ENCODE data around the gene GALNT13. TPM values are rescaled to one million over a fixed set of nuclear protein-coding genes. Genes with fewer than 3 reads are reported as not detected.

GALNT13 gene
- total RNA-seq, 1 donor from 2014 or later, result not detected

DNA sequence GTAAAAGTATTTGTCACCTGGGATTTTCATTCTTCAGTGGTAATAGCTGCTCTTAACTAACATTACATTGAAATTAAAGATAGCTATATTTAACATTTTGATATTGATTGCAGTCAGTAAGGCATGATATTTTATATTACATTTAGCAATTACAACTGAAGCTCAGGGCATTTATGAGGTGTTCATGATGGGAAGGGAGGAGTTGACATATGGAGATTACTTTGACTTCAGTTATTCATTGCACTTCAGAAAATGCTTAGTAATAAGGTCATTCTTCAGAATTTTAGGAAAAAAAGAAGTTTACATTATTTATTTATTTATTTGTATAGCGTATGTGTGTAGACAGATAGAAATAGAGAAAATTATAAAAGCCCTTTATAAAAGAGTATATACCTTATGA is 352.0 kb downstream of the GALNT13 start:
- Mint-ChIP-seq H3K4me3 (ENCODE audit: low read depth) (no peak overlapping the region), H3K9me3 (peaks cover 10% of the 10 kb centered on the region), H3K4me1 (ENCODE audit: low read depth) (no peaks in the 10 kb centered on the region)

DNA sequence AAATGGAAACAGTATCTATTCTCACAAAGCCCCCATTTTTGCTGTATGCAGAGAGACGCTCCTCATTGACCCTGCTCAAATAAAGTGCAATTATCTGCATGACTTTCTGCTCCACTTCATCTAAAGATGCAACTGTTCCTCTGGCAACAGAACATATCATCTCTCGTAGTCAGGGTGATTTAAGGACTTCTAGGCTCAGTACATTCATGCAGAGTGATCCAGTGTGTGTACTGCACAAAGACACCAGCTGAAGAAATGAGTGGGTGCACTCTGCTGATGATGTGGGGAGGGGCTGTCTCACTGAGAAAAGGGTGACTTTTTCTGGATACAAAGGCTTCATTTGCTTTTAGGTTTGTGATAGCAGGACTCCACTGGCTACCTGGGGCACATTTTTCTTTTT is 355.2 kb downstream of the GALNT13 start:
- Mint-ChIP-seq H3K4me3 (ENCODE audit: low read depth) (no peak overlapping the region), H3K27ac (no peak overlapping the region)

More for the DNA sequence above, 352.0 kb downstream of the GALNT13 start:
- DNase-seq (ENCODE audit: low spot score), result no peak
- no peaks in the 10 kb centered on the region for H3K27me3 Mint-ChIP-seq (ENCODE audit: low read depth)
- no peak overlapping the region for H3K27ac Mint-ChIP-seq
- no peaks in the 10 kb centered on the region for H3K36me3 Mint-ChIP-seq (ENCODE audit: low read depth)
- intact Hi-C loops (cut with micrococcal nuclease), result no loop called here

DNA sequence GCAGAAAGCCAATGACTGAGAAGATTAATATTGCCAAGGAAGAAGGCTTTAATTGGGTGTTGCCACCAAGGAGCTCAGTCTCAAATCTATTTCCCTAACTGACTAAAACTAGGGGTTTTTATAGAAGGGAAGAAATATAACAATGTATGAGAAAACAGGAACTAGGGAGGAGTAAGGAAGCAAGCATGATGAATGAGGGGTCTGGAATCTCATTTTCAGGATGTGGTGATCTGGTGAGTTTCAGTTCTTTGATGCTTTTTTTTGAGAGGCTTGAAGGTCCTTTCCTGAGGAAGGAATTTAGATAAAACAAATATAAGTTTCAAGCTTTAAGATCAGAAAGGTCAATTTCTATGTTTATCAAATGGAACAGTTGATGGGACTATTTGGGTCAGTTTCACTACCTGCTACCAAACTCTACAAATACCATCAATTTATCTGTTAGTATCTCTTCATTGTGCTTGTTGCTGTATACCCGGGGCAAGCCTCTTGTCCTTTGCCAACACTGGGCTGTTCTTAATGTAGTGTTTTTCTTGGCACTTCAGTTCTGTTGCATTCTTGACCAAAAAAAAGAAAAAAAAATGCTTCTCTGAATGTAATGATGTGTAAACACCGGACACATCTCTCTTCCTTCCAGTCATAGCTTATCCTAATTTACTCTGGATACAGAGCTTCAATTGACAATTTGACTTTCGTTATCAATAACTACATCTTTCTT is 357.0 kb downstream of the GALNT13 start:
- DNase-seq (ENCODE audit: low spot score), result no peak
- Mint-ChIP-seq H3K27ac (no peak overlapping the region), H3K4me1 (ENCODE audit: low read depth) (no peaks in the 10 kb centered on the region), H3K27me3 (ENCODE audit: low read depth) (no peaks in the 10 kb centered on the region), H3K9me3 (peaks cover 13% of the 10 kb centered on the region), H3K36me3 (ENCODE audit: low read depth) (no peaks in the 10 kb centered on the region), H3K4me3 (ENCODE audit: low read depth) (no peak overlapping the region)
- intact Hi-C loops (cut with micrococcal nuclease), result no loop called here

More for the DNA sequence above, 355.2 kb downstream of the GALNT13 start:
- intact Hi-C loops (cut with micrococcal nuclease), result no loop called here
- Mint-ChIP-seq H3K9me3 (peaks cover 13% of the 10 kb centered on the region), H3K27me3 (ENCODE audit: low read depth) (no peaks in the 10 kb centered on the region), H3K36me3 (ENCODE audit: low read depth) (no peaks in the 10 kb centered on the region), H3K4me1 (ENCODE audit: low read depth) (no peaks in the 10 kb centered on the region)
- DNase-seq (ENCODE audit: low spot score), result no peak

DNA sequence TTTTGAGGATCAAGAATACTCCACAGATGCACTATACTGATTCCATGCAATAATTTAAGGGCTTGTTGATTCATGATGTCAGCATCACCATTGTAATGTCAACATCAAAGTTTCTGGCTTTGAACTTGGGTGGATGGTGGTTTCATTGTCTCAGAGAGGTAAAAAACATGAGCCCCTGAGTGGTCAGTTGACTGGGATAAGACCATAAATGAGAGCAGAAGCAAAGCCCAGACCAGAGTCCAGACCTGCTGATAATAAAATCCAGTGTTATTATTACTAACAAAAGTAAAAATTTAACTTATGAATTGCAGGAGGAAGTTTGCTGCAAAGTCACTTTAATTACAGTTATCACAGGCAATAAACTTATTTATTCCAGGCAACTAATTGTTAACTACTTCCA is 358.2 kb downstream of the GALNT13 start:
- no peak overlapping the region for H3K4me3 Mint-ChIP-seq (ENCODE audit: low read depth)
- H3K9me3 Mint-ChIP-seq, result peaks cover 10% of the 10 kb centered on the region
- H3K4me1 Mint-ChIP-seq (ENCODE audit: low read depth), result no peaks in the 10 kb centered on the region
- H3K27ac Mint-ChIP-seq, result no peak overlapping the region
- H3K27me3 Mint-ChIP-seq (ENCODE audit: low read depth), result no peaks in the 10 kb centered on the region
- intact Hi-C loops (cut with micrococcal nuclease), result no loop called here
- no peak for DNase-seq (ENCODE audit: low spot score)
- no peaks in the 10 kb centered on the region for H3K36me3 Mint-ChIP-seq (ENCODE audit: low read depth)

DNA sequence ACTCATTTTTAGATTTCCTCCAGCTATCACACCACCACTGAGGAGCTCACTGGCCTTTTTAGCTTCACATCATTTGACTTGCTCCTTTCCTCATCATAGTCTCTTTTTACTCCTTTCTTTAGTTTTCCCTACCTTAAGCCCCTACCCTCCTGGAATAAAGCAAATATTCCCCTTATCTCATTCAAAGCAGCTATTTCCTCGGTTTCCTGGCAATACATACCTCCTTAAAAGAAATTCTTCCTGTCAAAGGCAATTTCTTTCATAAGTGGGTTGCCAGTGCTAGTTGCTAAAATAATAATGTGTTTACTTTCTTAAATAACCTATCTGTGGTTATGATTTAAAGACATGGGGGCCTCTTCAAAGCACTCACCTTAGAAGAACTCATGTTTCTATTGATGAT is 359.3 kb downstream of the GALNT13 start:
- no peaks in the 10 kb centered on the region for H3K36me3 Mint-ChIP-seq (ENCODE audit: low read depth)
- H3K4me1 Mint-ChIP-seq (ENCODE audit: low read depth), result no peaks in the 10 kb centered on the region
- no peak for DNase-seq (ENCODE audit: low spot score)
- no peaks in the 10 kb centered on the region for H3K27me3 Mint-ChIP-seq (ENCODE audit: low read depth)
- no peak overlapping the region for H3K27ac Mint-ChIP-seq
- intact Hi-C loops (cut with micrococcal nuclease), result no loop called here
- peaks cover 9% of the 10 kb centered on the region for H3K9me3 Mint-ChIP-seq
- no peak overlapping the region for H3K4me3 Mint-ChIP-seq (ENCODE audit: low read depth)

DNA sequence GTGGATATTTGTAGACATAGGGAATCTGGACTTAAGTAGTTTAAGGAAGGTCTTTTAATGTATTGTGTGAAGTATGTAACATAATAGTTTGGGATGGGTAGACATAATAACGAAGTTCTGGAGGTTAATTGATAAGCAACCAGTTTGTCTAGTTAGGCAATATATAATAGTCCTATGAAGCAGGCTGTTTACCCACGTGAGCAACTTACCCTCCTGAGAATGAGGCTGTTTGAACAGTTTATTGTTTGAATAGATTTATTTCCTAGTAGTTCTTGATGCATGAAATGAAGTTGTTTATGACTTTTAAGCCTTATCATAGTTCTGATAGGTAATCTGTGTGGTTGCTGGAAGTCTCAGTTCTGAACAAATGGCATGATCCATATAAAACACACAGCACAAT is 361.5 kb downstream of the GALNT13 start:
- no peaks in the 10 kb centered on the region for H3K27me3 Mint-ChIP-seq (ENCODE audit: low read depth)
- DNase-seq (ENCODE audit: low spot score), result no peak
- H3K4me1 Mint-ChIP-seq (ENCODE audit: low read depth), result no peaks in the 10 kb centered on the region
- H3K4me3 Mint-ChIP-seq (ENCODE audit: low read depth), result no peak overlapping the region
- intact Hi-C loops (cut with micrococcal nuclease), result no loop called here
- no peak overlapping the region for H3K27ac Mint-ChIP-seq
- H3K9me3 Mint-ChIP-seq, result peaks cover 8% of the 10 kb centered on the region
- no peaks in the 10 kb centered on the region for H3K36me3 Mint-ChIP-seq (ENCODE audit: low read depth)

DNA sequence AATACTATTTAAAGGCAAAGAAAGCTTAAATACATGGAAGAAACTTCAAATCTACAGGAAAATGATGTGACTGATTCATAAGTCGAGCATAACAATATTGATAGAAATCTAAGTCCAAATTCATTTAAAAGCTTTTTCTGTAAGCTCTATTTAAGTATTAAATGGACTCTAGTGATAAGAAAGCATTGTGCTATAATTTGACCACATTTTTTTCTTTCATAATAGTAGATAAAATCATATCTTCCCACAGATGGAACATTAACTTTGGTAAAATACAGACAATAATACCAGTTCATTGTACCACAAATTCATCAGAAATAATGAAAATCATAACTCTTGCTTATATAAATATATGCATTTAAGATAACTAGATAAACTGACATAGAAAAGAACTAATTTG is 366.5 kb downstream of the GALNT13 start:
- no peaks in the 10 kb centered on the region for H3K27me3 Mint-ChIP-seq (ENCODE audit: low read depth)
- H3K4me1 Mint-ChIP-seq (ENCODE audit: low read depth), result no peaks in the 10 kb centered on the region
- no peak overlapping the region for H3K4me3 Mint-ChIP-seq (ENCODE audit: low read depth)
- H3K9me3 Mint-ChIP-seq, result no peaks in the 10 kb centered on the region
- H3K27ac Mint-ChIP-seq, result no peak overlapping the region
- H3K36me3 Mint-ChIP-seq (ENCODE audit: low read depth), result no peaks in the 10 kb centered on the region
- intact Hi-C loops (cut with micrococcal nuclease), result no loop called here
- no peak for DNase-seq (ENCODE audit: low spot score)

DNA sequence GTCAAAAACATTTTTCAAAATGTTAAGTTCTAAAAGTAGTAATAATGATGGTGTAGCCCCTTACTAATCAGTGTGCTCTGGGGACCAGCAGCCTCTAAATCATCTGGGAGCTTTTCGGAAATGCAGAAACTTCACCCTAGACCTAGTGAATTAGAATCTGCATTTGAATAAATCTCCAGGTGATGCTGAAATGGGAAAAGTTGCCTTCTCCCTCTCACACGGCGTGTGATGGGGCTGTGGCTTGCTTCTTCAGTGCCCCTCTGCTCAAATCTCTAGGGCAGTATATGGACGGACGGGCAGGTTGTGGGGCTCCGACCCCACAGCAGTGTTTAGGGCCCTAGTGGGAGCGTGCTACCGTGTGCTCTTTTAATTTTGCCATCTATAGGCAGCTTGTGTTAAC is 368.6 kb downstream of the GALNT13 start:
- Mint-ChIP-seq H3K9me3 (no peaks in the 10 kb centered on the region), H3K27ac (no peak overlapping the region), H3K36me3 (ENCODE audit: low read depth) (no peaks in the 10 kb centered on the region), H3K4me3 (ENCODE audit: low read depth) (no peak overlapping the region), H3K27me3 (ENCODE audit: low read depth) (no peaks in the 10 kb centered on the region), H3K4me1 (ENCODE audit: low read depth) (no peaks in the 10 kb centered on the region)
- DNase-seq (ENCODE audit: low spot score), result no peak
- intact Hi-C loops (cut with micrococcal nuclease), result no loop called here

DNA sequence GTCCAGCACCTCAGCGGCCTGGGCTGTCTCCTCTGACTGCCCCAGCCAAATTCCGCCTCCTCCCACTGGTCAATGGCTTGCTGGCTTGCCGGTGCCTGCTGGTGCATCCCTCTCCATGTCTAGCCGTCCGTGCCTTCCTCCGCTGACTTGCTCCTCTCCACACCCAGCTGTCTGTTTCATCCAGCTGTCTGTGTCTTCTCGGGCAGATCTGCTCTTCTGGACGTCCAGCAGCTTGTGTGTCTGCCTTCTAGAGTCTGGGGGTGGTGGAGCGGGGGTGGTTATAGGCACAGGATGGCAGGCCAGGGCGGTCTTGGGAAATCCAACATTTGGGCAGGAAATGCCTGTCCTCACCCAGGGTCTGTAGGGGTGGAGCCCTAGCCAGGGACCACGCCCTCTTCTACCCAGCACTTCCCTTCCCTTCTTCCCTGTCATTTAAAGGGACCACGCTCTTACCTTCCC is 369.2 kb downstream of the GALNT13 start:
- DNase-seq (ENCODE audit: low spot score), result no peak
- Mint-ChIP-seq H3K4me3 (ENCODE audit: low read depth) (no peak overlapping the region), H3K27me3 (ENCODE audit: low read depth) (no peaks in the 10 kb centered on the region), H3K36me3 (ENCODE audit: low read depth) (no peaks in the 10 kb centered on the region), H3K27ac (no peak overlapping the region), H3K9me3 (no peaks in the 10 kb centered on the region), H3K4me1 (ENCODE audit: low read depth) (no peaks in the 10 kb centered on the region)
- intact Hi-C loops (cut with micrococcal nuclease), result no loop called here

DNA sequence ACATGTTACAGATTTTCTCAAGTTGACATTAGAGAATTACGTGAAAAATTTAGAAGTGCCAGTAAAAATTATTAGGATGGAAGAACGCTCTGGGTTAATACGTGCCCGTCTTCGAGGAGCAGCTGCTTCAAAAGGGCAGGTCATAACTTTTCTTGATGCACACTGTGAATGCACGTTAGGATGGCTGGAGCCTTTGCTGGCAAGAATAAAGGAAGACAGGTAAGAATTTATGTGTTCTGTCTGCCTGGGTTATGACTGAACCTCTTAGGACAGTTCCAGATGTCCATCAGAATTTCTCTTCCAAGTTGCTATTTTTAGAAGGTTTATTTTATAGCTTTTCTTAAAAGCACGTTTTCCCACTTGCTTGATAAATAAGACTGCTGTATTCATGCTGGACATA is 371.0 kb downstream of the GALNT13 start:
- Mint-ChIP-seq H3K36me3 (ENCODE audit: low read depth) (no peaks in the 10 kb centered on the region), H3K27ac (no peak overlapping the region), H3K9me3 (no peaks in the 10 kb centered on the region), H3K4me3 (ENCODE audit: low read depth) (no peak overlapping the region), H3K4me1 (ENCODE audit: low read depth) (no peaks in the 10 kb centered on the region), H3K27me3 (ENCODE audit: low read depth) (no peaks in the 10 kb centered on the region)
- intact Hi-C loops (cut with micrococcal nuclease), result no loop called here
- DNase-seq (ENCODE audit: low spot score), result no peak

DNA sequence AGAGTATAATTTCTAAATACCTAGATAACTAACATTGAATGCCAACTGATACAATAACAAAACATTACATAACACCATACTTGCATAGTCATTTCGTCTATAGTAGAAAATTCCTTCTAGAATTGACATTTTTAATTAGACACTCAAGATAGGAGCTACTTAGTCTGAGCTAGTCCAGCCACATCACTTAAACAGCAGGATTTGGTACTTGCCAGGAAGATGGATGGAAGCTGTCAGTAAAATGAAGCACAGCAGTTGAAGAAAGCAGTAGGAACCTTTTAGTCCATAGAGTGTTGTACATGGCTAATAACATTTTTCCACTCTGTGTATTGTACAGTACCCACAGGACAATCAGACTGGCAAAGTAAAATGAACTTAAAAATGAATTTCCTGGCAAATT is 372.0 kb downstream of the GALNT13 start:
- H3K36me3 Mint-ChIP-seq (ENCODE audit: low read depth), result no peaks in the 10 kb centered on the region
- DNase-seq (ENCODE audit: low spot score), result no peak
- no peaks in the 10 kb centered on the region for H3K4me1 Mint-ChIP-seq (ENCODE audit: low read depth)
- H3K27me3 Mint-ChIP-seq (ENCODE audit: low read depth), result no peaks in the 10 kb centered on the region
- no peak overlapping the region for H3K27ac Mint-ChIP-seq
- intact Hi-C loops (cut with micrococcal nuclease), result no loop called here
- no peaks in the 10 kb centered on the region for H3K9me3 Mint-ChIP-seq
- no peak overlapping the region for H3K4me3 Mint-ChIP-seq (ENCODE audit: low read depth)

DNA sequence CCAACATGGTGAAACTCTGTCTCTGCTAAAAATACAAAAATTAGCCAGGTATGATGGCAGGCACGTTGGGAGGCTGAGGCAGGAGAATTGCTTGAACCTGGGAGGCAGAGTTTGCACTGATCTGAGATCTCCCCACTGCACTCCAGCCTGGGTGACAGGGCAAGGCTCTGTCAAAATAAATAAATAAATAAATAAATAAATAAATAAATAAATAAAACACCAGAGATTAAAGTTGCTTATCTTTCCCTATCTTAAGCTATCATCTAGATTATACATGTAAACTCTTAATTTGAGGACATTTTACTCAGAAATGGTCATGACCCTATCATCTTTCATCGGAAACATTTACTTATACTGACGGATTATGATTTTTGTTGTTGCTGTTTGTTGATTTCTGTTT is 373.2 kb downstream of the GALNT13 start:
- intact Hi-C loops (cut with micrococcal nuclease), result no loop called here
- H3K4me1 Mint-ChIP-seq (ENCODE audit: low read depth), result no peaks in the 10 kb centered on the region

DNA sequence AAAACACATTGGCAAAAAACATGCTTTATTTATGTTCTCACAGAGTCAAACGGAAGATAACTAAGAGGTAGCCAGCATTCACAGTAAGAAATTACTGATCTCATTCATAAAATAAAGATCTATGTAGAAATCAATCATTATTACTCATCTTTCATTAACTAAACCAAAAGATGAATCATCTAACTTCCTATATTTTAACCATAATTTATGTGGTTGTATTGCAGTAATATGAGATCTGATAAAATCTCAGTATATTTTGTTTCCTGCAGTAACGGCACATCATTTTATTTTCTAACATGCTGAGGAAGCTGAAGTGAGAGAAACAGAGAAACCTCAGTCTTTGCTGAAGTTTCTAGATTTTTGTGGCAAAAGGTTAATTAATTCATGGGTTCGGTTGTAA is 375.8 kb downstream of the GALNT13 start:
- no peak for DNase-seq (ENCODE audit: low spot score)
- H3K4me1 Mint-ChIP-seq (ENCODE audit: low read depth), result no peaks in the 10 kb centered on the region
- no peak overlapping the region for H3K27ac Mint-ChIP-seq
- H3K36me3 Mint-ChIP-seq (ENCODE audit: low read depth), result no peaks in the 10 kb centered on the region
- H3K9me3 Mint-ChIP-seq, result no peaks in the 10 kb centered on the region
- no peak overlapping the region for H3K4me3 Mint-ChIP-seq (ENCODE audit: low read depth)
- intact Hi-C loops (cut with micrococcal nuclease), result no loop called here
- H3K27me3 Mint-ChIP-seq (ENCODE audit: low read depth), result no peaks in the 10 kb centered on the region

More for the DNA sequence above, 373.2 kb downstream of the GALNT13 start:
- H3K9me3 Mint-ChIP-seq, result no peaks in the 10 kb centered on the region
- no peaks in the 10 kb centered on the region for H3K27me3 Mint-ChIP-seq (ENCODE audit: low read depth)
- DNase-seq (ENCODE audit: low spot score), result no peak
- no peak overlapping the region for H3K27ac Mint-ChIP-seq
- H3K36me3 Mint-ChIP-seq (ENCODE audit: low read depth), result no peaks in the 10 kb centered on the region
- no peak overlapping the region for H3K4me3 Mint-ChIP-seq (ENCODE audit: low read depth)

DNA sequence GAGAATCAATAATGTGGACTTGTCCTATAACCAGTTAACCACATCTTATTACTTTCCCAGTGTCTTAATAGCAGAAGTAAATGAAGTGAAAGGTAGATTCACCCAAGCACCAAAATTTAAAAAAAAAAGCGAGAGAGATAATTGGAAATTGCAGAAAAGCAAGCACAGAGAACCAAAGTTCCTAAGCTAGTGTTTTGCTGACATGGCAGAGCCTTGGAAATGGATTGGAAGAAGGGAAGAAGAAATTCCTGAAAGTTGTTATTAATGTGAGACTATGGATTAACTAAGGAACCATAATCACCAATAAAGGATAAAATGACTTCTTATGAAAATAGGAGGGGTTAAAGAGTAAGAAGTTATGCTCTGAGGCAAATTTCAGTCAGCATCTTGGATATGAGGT is 384.4 kb downstream of the GALNT13 start:
- Mint-ChIP-seq H3K4me3 (ENCODE audit: low read depth) (no peak overlapping the region), H3K36me3 (ENCODE audit: low read depth) (no peaks in the 10 kb centered on the region), H3K9me3 (no peaks in the 10 kb centered on the region), H3K27me3 (ENCODE audit: low read depth) (no peaks in the 10 kb centered on the region), H3K4me1 (ENCODE audit: low read depth) (no peaks in the 10 kb centered on the region), H3K27ac (no peak overlapping the region)
- intact Hi-C loops (cut with micrococcal nuclease), result no loop called here
- no peak for DNase-seq (ENCODE audit: low spot score)

All from activated T-helper 2 cell treated with anti-CD3 and anti-CD28 coated beads, Interferon-gamma antibody, Interleukin-2, Interleukin-4, amounts not matched to agents 10 μg/mL and 5 μg/mL and 100 μg/mL, durations not matched to agents 14 hours and 24 hours and 36 hours (primary cell).